SH-SY5Y (cell line): ENCODE measurements around the gene LYPD6B.

ENCODE experiments used
- GATA2 ChIP-seq: IDR thresholded peaks from 2 replicates; pipeline ENCODE4 v1.6.1; 2011; ENCODE audit warnings: mild to moderate bottlenecking, low read depth, low read length
- GATA3 ChIP-seq: IDR thresholded peaks from 2 replicates; pipeline ENCODE4 v1.6.1; 2011; ENCODE audit warnings: low read depth, mild to moderate bottlenecking, low read length, moderate library complexity

DNA sequence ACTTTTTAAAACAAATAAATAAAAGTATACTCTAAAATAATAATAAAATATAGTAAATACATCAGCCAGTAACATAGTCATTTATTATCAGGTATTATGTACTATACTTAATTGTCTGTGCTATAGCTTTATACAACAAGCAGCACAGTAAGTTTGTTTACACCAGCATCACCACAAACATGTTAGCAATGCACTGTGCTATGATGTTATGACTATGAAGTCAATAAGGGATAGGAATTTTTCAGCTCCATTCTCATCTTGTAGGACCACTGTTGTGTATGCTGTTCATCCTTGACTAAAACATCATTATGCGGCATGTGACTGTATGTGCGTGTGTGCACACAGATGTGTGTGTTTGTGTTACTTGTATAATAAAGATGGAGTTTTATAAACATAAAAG lies 137.5 kb downstream of the LYPD6B start:
- TF ChIP-seq GATA2 (no peak), GATA3 (no peak)
